Mammary epithelial cell (primary cell): ENCODE results near the gene CYP24A1.

ENCODE experiments used
- EZH2 ChIP-seq: IDR thresholded peaks from 2 replicates; pipeline ENCODE4 v1.6.1; 2012; ENCODE audit warnings: low read length, inconsistent platforms, borderline replicate concordance
- TF ChIP-seq, protein P1 (sequence below), 2 donors: IDR thresholded peaks in 1 of 2; conservative IDR thresholded peaks in 1 of 2; 2 replicates each; pipeline ENCODE4 v1.5.1; 2011 to 2012; ENCODE audit warnings: inconsistent platforms in 2 of 2, low read length in 2 of 2, mild to moderate bottlenecking in 2 of 2, control low read depth in 1 of 2, low read depth in 1 of 2; ENCODE audit not compliant: insufficient read depth in 1 of 2; ENCODE audit errors: extremely low read depth in 1 of 2

GRCh38 chr20:54103762-54104600, 69.8 kb downstream of the CYP24A1 start:
- TF ChIP-seq, protein P1, sequence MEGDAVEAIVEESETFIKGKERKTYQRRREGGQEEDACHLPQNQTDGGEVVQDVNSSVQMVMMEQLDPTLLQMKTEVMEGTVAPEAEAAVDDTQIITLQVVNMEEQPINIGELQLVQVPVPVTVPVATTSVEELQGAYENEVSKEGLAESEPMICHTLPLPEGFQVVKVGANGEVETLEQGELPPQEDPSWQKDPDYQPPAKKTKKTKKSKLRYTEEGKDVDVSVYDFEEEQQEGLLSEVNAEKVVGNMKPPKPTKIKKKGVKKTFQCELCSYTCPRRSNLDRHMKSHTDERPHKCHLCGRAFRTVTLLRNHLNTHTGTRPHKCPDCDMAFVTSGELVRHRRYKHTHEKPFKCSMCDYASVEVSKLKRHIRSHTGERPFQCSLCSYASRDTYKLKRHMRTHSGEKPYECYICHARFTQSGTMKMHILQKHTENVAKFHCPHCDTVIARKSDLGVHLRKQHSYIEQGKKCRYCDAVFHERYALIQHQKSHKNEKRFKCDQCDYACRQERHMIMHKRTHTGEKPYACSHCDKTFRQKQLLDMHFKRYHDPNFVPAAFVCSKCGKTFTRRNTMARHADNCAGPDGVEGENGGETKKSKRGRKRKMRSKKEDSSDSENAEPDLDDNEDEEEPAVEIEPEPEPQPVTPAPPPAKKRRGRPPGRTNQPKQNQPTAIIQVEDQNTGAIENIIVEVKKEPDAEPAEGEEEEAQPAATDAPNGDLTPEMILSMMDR (conservative IDR thresholded peaks at IDR 0.05 in 1 of 2, IDR thresholded peaks at IDR 0.05 in 1 of 2; ENCODE audit: extremely low read depth in 1 of 2, insufficient read depth in 1 of 2, low read depth in 1 of 2, low read length in 2 of 2): no peak
- no peak for TF ChIP-seq EZH2
